Measurements from ENCODE around the gene DMRTB1. TPM values are rescaled to one million over a fixed set of nuclear protein-coding genes. Genes with fewer than 3 reads are reported as not detected.

The DMRTB1 gene
- total RNA-seq, 4 donors from 2014 or later: not detected

- Histone ChIP-seq H3K27me3 (peaks cover 0 to 28% of the 10 kb centered on the region in 2 donors), H3K4me1 (peaks cover 0 to 5% (median 0%) of the 10 kb centered on the region in 4 donors), H3K36me3 (no peaks in the 10 kb centered on the region), H3K27ac (no peak overlapping the region), H3K9me3 (no peaks in the 10 kb centered on the region), H3K4me3 (no peak overlapping the region)
- DNase-seq (ENCODE audit: low spot score in 2 of 2): no peak
- 84 to 92% methylated on average over 7 to 10 of the region's 10 CpGs for WGBS, 2 donors
- TF ChIP-seq CTCF (IDR thresholded peaks at IDR 0.05) (no peak), EP300 (IDR thresholded peaks at IDR 0.05) (no peak), POLR2A (IDR thresholded peaks at IDR 0.05) (no peak)
Measured at GRCh38 chr1:53412285-53413174, 46.7 kb upstream of the DMRTB1 start.

DNA sequence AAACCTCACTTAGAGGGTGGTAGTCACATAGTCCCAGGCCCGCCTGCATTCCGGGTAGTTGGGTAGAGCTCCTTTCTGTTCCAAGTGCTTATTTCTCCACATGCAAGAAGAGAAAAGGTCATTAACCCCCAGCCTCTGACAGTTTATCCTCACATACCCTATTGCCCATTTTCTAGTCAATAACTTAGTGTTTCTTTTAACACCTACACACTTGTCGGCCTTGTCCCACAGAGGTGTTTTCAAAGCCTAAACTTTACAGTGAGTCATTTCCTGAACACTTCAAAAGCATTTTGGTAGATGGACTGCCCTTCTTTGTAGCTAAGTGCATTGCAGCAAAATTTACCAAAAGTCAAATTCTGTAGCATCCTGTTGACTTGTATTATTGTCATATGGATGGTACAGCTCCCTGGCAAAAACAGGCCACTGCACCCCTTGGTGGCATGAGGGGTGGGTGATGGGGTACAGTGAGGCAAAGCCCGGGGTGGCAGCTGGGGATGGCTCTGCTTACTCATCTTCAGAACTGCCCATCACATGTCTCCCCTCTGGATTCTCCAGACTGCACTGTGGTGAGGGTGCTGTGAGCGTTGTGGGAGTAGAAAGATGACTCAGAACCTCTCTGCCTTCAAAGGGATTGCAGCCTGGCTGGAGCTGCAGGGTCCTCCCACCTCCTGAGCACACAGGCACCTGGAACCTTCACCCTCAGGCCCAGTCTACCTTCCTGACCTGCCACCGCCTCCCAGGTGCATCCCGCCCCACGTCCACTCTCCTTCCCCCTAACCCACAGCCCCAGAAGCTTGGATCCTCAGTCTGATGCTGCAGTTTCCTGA is 45.8 kb upstream of the DMRTB1 start:
- peaks cover 0 to 34% of the 10 kb centered on the region in 2 donors for H3K27me3 ChIP-seq
- H3K36me3 ChIP-seq: no peaks in the 10 kb centered on the region
- H3K9me3 ChIP-seq: no peaks in the 10 kb centered on the region
- H3K4me1 ChIP-seq: peaks cover 0 to 9% (median 0%) of the 10 kb centered on the region in 4 donors
- no peak overlapping the region for H3K27ac ChIP-seq
- DNase-seq (ENCODE audit: low spot score in 2 of 2): no peak
- H3K4me3 ChIP-seq: no peak overlapping the region
- WGBS, 2 donors: 63 to 68% methylated on average over 8 of the region's 8 CpGs
- TF ChIP-seq POLR2A (IDR thresholded peaks at IDR 0.05) (no peak), CTCF (IDR thresholded peaks at IDR 0.05) (no peak), EP300 (IDR thresholded peaks at IDR 0.05) (no peak)

- DNase-seq (ENCODE audit: low spot score in 2 of 2): no peak
- 87 to 92% methylated on average over 4 of the region's 4 CpGs for WGBS, 2 donors
- TF ChIP-seq POLR2A (IDR thresholded peaks at IDR 0.05) (no peak), CTCF (IDR thresholded peaks at IDR 0.05) (no peak), EP300 (IDR thresholded peaks at IDR 0.05) (no peak)
- H3K36me3 ChIP-seq: no peaks in the 10 kb centered on the region
- H3K9me3 ChIP-seq: no peaks in the 10 kb centered on the region
- H3K4me1 ChIP-seq: peaks cover 0 to 9% (median 0%) of the 10 kb centered on the region in 4 donors
- no peak overlapping the region for H3K4me3 ChIP-seq
- no peak overlapping the region for H3K27ac ChIP-seq
- H3K27me3 ChIP-seq: peaks cover 0 to 27% of the 10 kb centered on the region in 2 donors
Measured at GRCh38 chr1:53414632-53415031, 44.6 kb upstream of the DMRTB1 start.

GRCh38 chr1:53415432-53415831 is 43.8 kb upstream of the DMRTB1 start:
- no peak for DNase-seq (ENCODE audit: low spot score in 2 of 2)
- 88 to 89% methylated on average over 12 of the region's 12 CpGs for WGBS, 2 donors
- no peak overlapping the region for H3K27ac ChIP-seq

More at GRCh38 chr1:53415432-53415831, 43.8 kb upstream of the DMRTB1 start:
- Histone ChIP-seq H3K27me3 (peaks cover 0 to 26% of the 10 kb centered on the region in 2 donors), H3K4me3 (no peak overlapping the region), H3K9me3 (no peaks in the 10 kb centered on the region), H3K36me3 (no peaks in the 10 kb centered on the region), H3K4me1 (peaks cover 0 to 9% (median 0%) of the 10 kb centered on the region in 4 donors)
- TF ChIP-seq CTCF (IDR thresholded peaks at IDR 0.05) (no peak), POLR2A (IDR thresholded peaks at IDR 0.05) (no peak), EP300 (IDR thresholded peaks at IDR 0.05) (no peak)
